Activated CD4-positive, alpha-beta T cell treated with anti-CD3 and anti-CD28 coated beads for 24 hours (primary cell): ENCODE measurements around the gene SYT9.

ENCODE experiments used
- DNase-seq, 2 donors: peaks; one replicate each; pipeline ENCODE4 v3.0.0-alpha.2; 2020; ENCODE audit warnings: low read depth in 2 of 2

The SYT9 gene

DNA sequence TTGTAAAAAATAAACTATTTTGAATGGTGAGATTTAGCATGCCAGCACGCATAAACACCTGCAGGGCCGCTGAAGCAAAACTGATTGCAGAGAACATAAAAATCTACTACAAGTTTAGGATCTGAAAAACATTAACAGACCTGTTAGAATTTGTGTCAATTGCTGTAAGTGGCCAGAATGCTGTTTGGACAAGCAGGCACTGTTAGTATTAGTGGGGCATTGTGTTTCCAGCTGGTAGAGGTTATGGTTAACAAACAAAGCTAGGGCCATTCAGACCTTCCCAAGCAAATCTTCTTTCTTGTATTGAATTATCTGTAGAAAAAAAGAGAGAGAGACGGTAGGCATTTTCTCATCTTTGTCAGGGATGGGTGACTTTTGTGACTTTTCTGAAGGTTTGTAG is 176.0 kb downstream of the SYT9 start:
- no peak for DNase-seq

DNA sequence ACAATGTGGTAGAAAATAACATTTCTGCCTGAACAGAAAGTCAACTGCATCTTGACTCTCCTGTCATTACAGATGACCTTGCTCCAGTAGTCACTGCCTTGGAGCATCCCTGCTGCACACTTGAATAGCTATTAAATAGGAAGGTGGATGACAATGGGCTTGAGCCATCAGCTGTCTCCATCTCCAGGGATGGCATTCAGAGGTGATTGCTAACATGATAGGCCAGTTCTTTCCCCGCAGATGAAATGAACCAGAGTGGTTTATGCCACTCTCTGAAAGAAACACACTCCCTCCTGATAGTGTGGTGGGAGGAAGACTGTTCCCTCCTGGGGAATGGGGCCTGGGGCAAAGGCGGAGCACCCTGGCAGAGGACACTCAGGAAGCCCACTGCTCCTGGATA is 176.5 kb downstream of the SYT9 start:
- no peak for DNase-seq

DNA sequence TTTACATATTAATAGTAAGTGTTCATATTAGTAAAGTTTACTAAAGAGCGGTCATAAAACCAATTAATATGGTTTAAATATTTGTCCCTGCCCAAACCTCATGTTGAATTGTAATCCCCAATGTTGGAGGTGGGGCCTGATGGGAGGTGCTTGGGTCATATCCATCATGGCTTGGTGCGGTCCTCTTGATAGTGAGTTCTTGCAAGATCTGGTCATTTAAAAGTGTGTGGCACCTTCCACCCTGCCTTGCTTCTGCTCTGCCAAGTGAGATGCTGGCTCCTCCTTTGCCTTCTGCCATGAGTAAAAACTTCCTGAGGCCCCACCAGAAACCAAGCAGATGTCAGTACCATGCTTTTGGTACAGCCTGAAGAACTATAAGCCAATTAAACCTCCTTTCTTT is 178.8 kb downstream of the SYT9 start:
- DNase-seq: no peak

DNA sequence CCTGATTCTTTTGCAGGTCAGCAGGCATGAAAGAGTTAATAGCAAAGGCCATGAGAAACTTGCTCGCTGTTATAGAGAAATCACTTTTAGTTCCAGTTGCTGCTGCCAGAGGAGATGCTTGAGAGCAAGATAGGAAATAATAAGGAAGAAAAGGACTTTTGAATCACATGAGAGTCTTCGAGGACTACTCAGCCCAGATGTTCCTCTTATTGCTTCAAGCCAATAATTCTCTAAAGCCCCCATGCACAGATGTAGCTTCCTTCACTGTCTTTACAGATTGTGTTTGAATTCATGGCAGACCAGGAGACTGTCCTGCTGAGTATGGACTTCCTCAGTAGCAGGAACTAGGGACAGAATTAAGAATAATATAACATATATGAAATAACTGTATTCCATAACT is 183.5 kb downstream of the SYT9 start:
- DNase-seq: no peak

DNA sequence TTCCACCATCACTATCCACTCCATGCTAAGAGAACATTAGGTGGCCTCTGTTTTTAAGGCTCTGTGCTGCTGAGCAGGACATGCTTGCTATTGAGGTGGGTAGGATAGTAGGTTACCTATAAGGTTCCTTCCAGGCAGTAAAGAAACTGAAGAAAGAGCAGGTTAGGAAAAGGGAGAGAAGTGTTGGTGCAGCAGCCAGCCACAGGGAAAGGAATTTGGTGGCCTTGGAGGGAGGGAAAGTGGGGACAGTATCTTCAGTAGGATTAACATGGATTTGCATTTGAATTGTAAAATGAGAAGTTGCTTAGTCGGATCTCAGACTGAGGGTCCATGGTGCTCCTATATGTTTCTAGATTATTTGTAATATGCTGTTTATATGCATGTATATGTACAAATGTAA is 184.4 kb downstream of the SYT9 start:
- no peak for DNase-seq

DNA sequence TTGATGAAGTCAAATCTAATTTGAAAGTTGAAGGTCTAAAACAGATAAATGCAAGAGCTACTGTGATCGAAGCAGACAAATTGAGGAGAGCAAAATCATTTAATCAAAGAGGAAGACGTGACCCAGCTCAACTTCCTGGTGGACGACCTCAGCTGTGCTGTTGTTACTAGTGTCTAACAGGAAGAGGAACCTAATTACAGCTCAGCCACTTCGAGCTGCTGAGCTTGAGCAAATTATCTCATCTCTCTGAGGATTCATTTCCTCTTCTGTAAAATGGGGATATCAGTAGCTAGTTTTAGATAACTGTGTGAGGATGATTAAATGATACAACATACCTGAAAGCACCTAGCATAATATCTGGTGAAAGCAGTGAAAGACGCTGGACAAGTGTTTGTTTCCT is 185.0 kb downstream of the SYT9 start:
- DNase-seq: no peak

DNA sequence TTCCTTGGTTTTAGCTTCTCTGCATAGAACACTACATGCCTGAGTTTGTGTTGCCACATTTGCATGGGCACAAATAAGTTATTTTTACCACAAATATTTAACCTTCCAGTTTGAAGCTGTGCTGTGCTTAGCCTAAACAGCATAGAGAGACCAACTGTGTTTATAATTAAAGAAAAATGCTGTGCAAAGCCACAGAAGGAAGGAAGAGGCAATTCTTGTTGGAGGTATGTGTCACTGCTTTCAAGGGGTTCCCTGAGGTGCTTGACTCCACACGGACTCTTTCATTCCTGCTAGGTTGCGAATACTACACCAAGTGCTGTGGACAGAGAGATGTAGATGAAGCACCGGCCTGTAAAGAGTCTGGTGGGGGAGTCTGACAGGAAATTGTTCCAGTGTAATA is 186.0 kb downstream of the SYT9 start:
- no peak for DNase-seq

DNA sequence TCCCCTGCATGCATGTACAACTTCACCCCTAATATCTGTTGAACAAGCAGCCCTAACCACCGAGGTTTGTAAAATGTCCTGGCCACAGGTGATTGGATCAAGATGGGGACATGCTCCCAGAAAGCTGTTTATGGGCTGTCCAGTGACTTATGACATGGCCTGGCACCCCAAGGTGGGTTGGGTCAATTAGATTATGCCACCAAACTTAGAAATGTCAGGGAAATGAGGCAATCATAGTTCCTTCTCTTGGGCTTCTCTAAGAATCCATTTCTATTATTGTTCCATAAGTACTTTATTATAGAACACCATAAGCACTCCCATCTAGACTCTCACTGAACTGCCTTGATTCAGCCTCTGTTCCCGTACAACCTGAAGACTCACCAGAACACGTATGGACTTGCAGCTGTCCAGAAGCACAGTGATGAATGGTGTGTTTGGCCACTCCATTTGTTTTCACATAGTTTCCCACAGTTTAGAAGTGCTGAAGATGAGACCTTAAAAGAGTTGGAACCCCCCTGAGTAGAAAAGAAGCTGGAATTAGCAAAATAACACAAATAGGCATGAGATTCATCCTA is 188.1 kb downstream of the SYT9 start:
- DNase-seq: no peak

DNA sequence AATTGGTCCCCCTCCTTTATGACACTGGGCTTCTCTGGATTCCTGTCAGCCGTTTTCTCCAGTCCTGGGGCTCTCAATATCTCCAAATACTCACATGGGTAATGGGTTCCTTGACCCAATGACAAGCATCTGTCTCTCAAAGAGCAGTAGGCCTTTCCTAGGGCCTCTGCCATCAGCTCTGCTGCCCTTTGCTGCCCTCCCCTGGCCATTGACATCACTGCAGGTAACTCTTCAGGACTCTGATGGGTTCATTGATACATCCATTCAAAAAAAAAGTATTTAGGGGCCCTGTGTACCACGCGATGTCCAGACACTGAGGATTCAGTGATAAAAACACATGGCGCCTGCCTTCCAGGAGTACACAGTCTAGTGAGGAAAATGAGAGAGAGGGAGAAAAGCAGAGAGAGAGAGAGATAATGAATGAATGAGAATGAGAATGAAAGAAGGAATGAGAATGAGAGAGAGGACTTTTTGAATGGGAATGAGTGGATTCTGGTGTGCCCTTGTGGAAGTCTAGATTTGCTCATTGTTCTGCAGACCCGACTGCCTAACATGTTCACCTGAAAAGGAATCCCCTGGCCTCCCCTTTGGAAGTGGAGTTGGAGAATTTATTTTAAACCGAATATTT is 191.0 kb downstream of the SYT9 start:
- DNase-seq: peak; percentile 64 to 71

DNA sequence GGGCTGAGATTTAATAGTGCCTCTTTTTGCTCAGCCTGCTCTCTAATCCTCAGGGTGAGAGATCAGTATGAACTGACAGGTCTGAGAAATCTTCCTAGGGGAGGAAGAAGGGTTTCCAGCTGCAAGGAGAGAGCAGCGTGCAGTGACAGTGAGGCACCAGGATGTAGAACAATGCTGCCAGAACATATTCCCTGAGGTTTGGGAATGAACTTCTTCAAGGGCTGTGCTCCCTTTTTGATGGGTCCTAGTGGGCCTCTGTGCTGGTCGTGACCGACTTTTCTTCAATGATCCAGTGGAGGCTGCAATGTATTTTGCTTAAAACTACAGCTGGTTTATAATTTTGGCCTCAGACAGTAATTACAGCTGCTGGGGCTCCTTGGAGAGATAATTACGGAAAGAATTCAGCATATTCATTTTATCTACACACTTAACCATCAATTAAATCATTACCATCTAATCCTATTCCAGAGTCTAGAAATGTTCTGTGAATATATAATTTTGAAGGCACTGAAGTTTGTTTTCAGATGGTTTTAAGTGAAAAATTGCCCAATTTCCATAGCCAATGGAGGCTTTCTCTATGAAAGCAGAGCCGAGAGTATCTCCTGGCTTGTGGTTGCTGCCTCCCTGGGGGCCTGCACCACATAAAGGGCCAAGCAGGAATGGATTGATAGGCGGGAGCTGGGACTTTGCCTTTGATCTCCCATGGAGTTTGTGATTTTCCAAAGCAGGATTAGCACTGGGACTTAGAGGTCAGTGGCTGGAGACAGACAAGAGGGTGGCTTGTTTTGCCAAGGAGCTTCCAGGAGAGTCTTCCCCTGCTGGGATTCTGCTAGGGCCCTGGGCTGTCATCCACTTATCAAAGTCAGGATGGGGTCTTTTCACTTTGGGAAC is 192.6 kb downstream of the SYT9 start:
- DNase-seq: no peak

DNA sequence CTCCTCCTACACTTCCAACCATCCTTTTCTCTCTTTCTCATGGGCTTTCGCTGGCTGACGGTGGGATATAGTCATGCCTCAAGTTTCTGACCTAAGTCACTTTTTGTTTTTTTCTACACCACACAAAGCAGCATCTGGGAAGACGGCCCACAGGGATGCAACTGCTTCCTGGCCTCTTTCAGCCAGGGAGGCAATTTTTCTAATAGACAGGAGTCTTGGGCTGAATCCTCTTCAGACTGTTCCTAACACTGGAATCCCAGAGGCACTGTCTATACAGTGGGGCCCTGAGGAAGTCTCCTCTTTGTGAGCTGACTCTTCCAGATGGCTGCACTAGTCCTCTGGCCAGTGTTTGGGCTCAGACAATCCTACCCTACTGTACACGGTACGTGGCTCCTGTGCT is 193.9 kb downstream of the SYT9 start:
- DNase-seq: no peak

DNA sequence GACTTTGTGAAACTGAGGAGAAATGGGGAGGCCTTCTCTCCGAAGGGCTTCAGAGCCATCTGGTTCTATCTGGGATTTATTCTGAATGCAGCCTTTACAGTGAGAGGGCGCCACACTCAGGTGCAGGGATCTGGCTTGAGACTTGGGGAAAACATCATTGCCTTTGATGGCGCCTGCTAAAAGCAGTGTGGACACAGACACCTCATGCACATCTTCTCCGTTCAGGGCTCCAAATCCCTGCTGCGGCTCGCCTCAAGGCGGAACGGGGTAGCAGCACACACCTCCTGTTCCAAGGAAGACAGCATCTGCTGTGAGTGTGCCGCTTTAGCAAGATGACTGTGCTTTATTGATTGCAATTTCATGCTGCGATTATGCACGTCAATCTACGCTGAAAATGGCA is 196.5 kb downstream of the SYT9 start:
- DNase-seq: no peak

DNA sequence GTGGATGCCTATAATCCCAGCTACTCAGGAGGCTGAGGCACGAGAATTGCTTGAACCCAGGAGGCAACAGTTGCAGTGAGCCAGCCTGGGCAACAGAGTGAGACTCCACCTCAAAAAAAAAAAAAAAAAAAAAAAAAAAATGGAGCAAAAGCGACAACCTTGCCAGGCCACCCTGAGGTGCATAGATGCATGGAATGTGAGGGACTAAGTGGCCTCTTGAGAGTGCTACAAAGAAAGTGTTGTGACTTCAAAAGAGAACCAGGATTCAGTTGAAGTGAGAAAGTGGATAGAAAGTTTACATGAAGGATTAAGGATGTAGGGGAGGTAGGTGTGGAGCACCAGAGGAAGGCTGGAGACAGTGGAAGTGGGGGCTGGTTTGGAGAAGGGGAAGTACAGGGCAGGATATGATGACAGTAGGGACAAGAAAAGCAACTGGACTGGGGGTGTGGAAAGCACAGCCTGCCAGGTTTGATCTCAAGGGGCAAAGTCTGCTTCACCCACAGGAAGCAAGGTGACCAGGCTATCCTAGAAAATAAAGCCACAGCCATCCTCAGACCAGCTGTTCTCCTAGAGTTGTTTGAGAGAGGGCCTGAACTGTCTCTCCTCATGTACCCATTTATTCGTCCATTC is 197.6 kb downstream of the SYT9 start:
- no peak for DNase-seq

DNA sequence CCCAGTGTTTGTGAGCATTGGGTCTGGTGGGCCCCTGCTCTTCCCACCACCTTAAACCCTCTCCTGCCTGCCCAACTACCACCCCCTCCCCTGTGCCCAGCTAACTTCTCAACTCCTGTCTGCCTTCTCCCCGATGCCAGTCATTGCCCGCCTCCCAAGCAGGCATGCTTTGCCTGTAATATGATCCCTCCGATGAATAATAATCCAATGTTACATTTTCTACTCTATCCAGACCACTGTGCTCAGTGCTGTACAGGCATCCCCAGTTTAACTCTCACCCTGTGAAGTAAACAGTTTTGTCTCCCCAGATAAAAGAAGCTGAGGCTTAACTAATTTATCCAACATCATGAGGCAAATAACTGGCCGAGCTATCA is 198.1 kb downstream of the SYT9 start:
- no peak for DNase-seq

DNA sequence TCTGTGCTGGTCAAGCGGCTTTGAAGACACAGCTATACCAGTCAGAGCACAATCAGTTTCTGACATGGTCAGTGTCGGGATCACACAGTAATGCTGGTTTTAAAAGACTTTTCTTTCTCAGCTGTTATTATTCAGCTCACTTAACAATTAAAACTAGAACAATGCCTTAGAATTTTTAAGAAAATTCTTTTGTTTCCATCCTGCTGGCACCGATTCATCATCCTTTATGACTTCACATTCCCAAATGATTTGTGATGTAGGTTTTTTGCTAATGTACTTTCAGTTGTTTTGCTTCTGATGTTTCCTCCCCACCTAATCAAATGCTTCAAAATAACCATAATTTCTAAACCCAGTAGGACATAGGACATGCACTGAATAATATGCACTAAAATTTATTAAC is 199.1 kb downstream of the SYT9 start:
- DNase-seq: no peak

DNA sequence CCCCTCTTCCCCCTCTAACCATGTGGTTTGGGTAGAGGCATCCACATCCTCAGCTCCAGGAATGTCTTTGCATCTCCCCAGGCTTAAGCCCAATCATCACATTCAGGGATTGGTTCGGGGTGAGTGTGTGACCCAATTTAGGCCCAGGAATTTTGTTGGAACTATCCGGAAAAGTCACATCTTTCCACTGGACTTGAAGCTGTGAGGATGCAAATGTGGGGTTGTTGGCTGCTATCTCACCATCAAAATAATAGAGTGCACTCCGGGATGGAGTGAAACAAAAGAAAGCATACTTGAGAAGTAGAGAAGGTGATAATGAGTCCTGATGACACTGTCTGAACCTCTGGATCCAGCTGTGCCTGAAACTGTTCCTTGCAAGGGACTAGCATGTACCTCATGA is 199.8 kb downstream of the SYT9 start:
- no peak for DNase-seq

DNA sequence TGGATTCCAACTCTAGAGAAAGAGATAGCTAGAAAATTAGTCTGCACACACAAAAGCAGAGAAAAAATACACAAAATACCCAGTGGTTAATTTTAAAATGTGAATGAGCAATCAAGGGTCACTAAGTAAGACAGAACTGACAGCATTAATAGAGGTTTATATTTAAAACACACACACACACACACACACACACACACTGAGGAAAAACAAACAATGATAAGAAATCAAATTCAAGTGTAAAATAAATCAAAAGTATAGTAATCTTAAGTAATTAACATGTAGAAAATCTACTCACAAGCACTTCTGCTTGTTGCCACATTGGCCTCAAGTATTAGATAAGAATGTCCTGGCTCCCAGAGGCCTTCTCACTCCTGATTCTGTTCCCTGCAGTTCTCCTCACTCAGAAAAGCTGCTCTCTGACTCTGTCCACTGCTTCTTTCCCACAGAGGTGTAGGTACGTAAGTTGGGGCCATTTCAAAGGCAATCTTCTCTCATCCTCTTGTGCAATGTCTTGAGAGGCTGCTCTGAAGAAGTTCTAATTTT is 200.3 kb downstream of the SYT9 start:
- DNase-seq: no peak

DNA sequence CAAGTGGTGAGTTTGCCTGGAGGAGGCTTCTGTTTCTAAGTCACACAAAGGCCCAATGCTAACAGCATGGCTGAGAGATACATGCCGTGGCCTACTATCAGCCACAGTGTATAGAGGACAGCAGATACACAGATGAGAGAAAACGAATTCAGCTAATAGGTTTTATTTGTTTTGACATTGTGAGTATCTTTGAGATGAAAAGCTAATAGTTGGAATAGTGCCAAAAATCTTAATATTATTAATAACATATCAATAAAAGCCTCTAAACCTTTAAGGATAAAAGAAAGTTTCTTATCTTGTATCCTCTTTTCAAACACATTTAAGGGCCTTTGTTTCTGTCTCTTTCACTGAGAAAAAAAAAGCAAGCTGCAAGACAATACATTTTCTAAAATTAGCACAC is 203.2 kb downstream of the SYT9 start:
- DNase-seq: no peak

DNA sequence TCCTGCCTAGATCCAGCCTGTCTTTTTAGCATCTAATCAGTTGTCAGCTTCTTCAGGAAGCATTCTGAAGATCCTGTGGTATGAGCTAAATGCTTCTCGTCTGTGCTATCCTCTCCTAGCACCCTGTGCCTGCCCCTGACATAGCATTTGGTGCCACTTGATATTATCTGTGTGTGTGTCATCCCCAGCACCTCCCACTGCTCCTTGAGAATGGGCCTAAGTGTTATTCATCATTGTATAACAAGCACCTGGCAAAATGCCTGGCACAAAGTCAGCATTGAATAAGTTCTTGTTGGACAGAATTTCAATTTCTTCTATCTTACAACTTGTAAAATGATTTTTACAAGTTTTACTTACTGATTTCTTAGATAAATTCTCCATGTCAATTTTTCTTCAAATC is 205.5 kb downstream of the SYT9 start:
- DNase-seq: no peak

DNA sequence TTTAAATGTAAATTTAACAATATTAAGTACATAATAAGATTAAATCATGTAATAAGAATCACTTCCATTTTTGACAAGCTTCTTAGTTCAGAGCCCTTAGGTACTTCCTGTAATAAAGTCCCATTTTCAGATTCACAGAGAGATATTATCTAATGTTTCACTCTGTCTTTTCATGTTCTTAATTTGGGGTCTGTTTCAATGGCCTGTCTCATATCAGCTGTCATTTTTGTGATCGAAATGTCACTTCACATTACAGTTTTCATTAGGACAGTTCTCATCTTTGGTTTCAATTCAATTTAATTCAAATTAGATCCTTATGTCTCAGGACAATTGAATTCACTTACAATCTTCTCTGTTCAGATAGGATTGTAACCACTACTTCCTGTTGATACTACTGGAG is 211.0 kb downstream of the SYT9 start:
- DNase-seq: no peak

DNA sequence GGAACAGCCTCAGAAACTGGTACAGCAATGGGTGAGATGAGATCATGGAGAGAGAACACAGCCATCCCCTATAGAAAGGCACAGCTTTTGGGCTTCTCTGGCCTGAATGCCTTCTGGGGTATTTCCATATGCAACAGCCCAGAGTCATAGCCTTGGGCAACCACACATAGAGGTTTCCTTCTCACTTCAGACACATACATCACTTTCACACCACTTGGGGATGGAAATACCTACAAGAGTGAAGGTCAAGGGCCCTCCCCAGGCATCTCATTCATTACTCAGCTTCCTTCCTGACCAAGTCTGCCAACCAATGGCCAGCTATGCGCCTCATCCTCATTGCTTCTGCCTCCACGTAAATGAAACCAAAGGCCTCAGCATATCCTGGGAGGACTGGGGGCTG is 215.9 kb downstream of the SYT9 start:
- DNase-seq: no peak

DNA sequence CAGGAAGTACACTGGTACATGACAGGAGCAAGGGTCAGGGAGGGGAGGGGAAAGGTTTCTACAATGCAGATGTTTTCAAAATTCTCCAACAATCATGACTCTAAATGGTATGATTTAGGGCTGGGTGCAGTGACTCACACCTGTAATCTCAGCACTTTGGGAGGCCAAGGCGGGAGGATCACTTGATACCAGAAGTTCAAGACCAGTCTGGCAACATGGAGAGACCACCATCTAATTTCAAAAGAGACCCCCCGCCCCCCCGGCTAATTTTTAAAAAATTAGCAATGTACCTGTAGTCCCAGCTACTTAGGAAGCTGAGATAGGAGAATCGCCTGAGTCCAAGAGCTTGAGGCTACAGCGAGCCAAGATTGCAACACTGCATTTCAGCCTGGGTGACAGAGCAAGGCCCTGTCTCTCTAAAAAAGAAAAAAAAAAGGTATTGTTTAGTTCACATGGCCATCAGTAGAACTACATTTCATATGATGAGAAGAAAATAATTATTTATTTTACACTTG is 217.7 kb downstream of the SYT9 start:
- no peak for DNase-seq
